Left renal cortex interstitium (tissue), 4 donors: Measurements from ENCODE around the gene OR4A16. TPM values are rescaled to one million over a fixed set of nuclear protein-coding genes. Genes with fewer than 3 reads are reported as not detected.

Experiments
- DNase-seq, 4 donors: peaks; one replicate each; pipeline ENCODE4 v3.0.0-alpha.2; 2013; ENCODE audit warnings: low read depth in 4 of 4, low spot score in 2 of 4, missing footprints in 1 of 4
- polyA plus RNA-seq, 4 donors: library from polyadenylated mRNA; unstranded; fragments of 120-200 nt; gene quantifications; one replicate each; pipeline ENCODE4 v1.2.1, GENCODE V29; 2013; ENCODE audit not compliant: insufficient read length in 4 of 4

The OR4A16 gene
- not detected for polyA plus RNA-seq

DNA sequence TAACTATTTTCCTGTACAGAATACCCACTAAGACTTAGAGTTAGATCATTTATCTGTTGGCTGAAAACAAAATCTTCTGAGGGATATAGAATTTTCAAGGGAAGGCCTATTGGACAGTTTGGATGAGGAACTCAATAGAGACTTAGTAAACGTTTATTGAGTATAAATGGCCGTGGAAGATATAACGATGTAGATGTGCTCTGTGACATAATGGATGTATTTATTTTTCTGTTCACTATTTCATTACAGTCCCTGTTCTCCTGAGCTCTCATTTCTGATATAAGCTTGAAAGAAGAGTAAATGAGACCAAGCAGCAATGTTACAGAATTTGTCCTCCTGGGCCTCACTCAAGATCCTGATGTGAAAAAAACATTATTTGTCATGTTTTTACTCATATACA, at the start of gene OR4A16:
Gene OR4A16 (plus strand): TSS at position 301 of the 400 bp plus-strand sequence. CDS start 0 bp downstream, at position 301.
- no peak for DNase-seq

- DNase-seq: no peak
Measured at GRCh38 chr11:55324500-55324899, 18.5 kb upstream of the OR4A16 start.

DNA sequence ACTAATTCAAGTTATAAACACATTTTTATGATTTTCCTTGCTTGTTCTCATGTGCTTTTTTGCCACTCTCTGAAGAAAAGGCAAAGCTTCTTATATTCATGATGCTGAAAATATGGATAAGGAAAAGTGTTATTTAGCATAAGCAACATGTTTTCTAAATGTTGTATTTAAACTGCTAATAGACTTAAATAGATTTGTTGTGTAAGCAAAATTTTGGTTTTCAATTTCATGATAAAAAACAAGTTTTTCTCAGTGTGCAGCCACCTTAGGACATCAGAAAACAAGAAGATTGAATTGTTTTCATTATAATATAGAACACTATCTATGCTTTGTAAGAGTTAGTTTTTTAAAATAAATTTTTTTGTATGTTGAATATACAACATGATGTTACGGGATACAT, 2.3 kb downstream of the OR4A16 start:
- no peak for DNase-seq

DNA sequence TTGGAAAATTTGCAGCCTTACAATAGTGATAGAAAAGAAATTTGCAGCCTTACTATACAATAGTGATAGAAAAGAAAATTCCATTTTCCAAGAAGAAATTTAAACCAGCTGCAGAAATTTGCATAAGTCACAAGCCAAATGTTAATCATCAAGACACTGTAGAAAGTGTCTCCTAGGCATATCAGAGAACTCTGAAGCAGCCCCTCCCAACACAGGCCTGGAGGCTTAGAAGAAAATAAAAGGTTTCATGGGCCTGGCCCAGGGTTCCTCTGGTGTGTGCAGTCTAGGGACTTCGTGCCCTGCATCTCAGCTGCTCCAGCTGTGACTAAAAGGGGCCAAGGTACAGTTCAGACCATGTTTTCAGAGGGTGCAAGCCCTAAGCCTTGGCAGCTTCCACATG, 6.0 kb downstream of the OR4A16 start:
- no peak for DNase-seq

GRCh38 chr11:55357560-55358184, 14.7 kb downstream of the OR4A16 start:
- no peak for DNase-seq

- no peak for DNase-seq
Measured at GRCh38 chr11:55367674-55368073, 24.7 kb downstream of the OR4A16 start, which contains the start of gene OR4A15. Gene OR4A15 (plus strand): TSS chr11:55367974. CDS start chr11:55367974, 0 bp downstream.

Other genes starting within 250 kb of the OR4A16 start
- not detected for gene TRIM48, start 81.0 kb upstream of the OR4A16 start, polyA plus RNA-seq
- not detected for gene OR4A15, start 24.8 kb downstream of the OR4A16 start, polyA plus RNA-seq
- gene OR4C15, start 211.3 kb downstream of the OR4A16 start, polyA plus RNA-seq: not detected
- not detected for gene OR4C16, start 228.9 kb downstream of the OR4A16 start, polyA plus RNA-seq